ENCODE measurements around the gene TRIP10. TPM values are rescaled to one million over a fixed set of nuclear protein-coding genes. Genes with fewer than 3 reads are reported as not detected.

TRIP10 gene
- total and polyA plus RNA-seq, 10 of the 15 experiments (the other 5 are each of a cell fraction or from before 2014, with no cell fraction given) = 0.79 to 54.5 (median 32.5) TPM

GRCh38 chr19:6750062-6750461, 10.6 kb downstream of the TRIP10 start:
- ChIA-PET POLR2A (interaction anchor here (1.3 kb wide), 1 partner anchor 22 kb away, joined by 3 read pairs; the partner anchor contains the start of gene VAV1), CTCF (interaction anchor here (0.6 kb wide), 1 partner anchor 233 kb away, joined by 3 read pairs; no protein-coding TSS in a partner anchor), SMC1A (ENCODE audit: uncharacterized antibody, unreplicated experiment) (no interaction called here), RAD21 (ENCODE audit: unreplicated experiment) (interaction anchor here (1.3 kb wide), 1 partner anchor 12 kb away, joined by 3 read pairs; no protein-coding TSS in a partner anchor)
- WGBS (ENCODE audit: insufficient coverage, insufficient replicate concordance, low lambda C conversion rate, missing lambda C conversion rate) = 76% methylated on average over 20 of the region's 20 CpGs
- Histone ChIP-seq H3K9me3 (replicated peaks; ENCODE audit: control insufficient read depth, insufficient read depth, low read length) (no peaks in the 10 kb centered on the region), H4K20me1 (ENCODE audit: control insufficient read depth, insufficient read depth) (no peaks in the 10 kb centered on the region), H3K36me3 (ENCODE audit: control insufficient read depth in 2 of 2, insufficient read depth in 2 of 2, low read length in 1 of 2) (peaks cover 11 to 15% of the 10 kb centered on the region in 2 experiments), H2AFZ (ENCODE audit: control insufficient read depth, low read depth, low read length) (no peak overlapping the region), H3K27me3 (replicated peaks in 1 of 2; ENCODE audit: control insufficient read depth in 2 of 2, insufficient read depth in 2 of 2, low read length in 1 of 2) (no peaks in the 10 kb centered on the region), H3K4me2 (ENCODE audit: control insufficient read depth, insufficient read depth) (no peak overlapping the region), H3K79me2 (ENCODE audit: control insufficient read depth, insufficient read depth, low read length) (no peaks in the 10 kb centered on the region; the same call in 1 of the 2 replicates), H3K4me1 (ENCODE audit: control insufficient read depth, insufficient read depth, low read length) (peaks cover 13% of the 10 kb centered on the region), H3K4me3 (no peak overlapping the region), H3K9ac (ENCODE audit: control insufficient read depth, insufficient read depth, low read length) (no peak overlapping the region), H3K27ac (ENCODE audit: control insufficient read depth, insufficient read depth) (no peak overlapping the region)
- no peak for DNase-seq (ENCODE audit: low read depth, low spot score)
- intact Hi-C loops (cut with micrococcal nuclease; ENCODE audit: unreplicated experiment) = loop anchor here (5.0 kb wide), 2 partner anchors 112 to 118 kb away; no protein-coding TSS in a partner anchor
- TF ChIP-seq PBX3 (IDR thresholded peaks at IDR 0.05; ENCODE audit: insufficient replicate concordance, low read depth, low read length) (no peak), BHLHE40 (IDR thresholded peaks at IDR 0.05; ENCODE audit: borderline replicate concordance in 1 of 2, low read depth in 2 of 2, low read length in 1 of 2) (no peak), SP1 (IDR thresholded peaks at IDR 0.05; ENCODE audit: low read depth, low read length) (no peak), GABPA (IDR thresholded peaks at IDR 0.05; ENCODE audit: low read depth) (no peak), SMARCA5 (IDR thresholded peaks at IDR 0.05) (no peak), SUZ12 (IDR thresholded peaks at IDR 0.05; ENCODE audit: unreplicated experiment) (no peak), YY1 (IDR thresholded peaks at IDR 0.05; ENCODE audit: low read depth, low read length) (no peak), POLR2A (IDR thresholded peaks at IDR 0.05; ENCODE audit: low read depth, low read length) (no peak), NR2C2 (IDR thresholded peaks at IDR 0.05; ENCODE audit: borderline replicate concordance, control insufficient read depth, insufficient read length, low read depth) (no peak)
- TF ChIP-seq, protein P1, sequence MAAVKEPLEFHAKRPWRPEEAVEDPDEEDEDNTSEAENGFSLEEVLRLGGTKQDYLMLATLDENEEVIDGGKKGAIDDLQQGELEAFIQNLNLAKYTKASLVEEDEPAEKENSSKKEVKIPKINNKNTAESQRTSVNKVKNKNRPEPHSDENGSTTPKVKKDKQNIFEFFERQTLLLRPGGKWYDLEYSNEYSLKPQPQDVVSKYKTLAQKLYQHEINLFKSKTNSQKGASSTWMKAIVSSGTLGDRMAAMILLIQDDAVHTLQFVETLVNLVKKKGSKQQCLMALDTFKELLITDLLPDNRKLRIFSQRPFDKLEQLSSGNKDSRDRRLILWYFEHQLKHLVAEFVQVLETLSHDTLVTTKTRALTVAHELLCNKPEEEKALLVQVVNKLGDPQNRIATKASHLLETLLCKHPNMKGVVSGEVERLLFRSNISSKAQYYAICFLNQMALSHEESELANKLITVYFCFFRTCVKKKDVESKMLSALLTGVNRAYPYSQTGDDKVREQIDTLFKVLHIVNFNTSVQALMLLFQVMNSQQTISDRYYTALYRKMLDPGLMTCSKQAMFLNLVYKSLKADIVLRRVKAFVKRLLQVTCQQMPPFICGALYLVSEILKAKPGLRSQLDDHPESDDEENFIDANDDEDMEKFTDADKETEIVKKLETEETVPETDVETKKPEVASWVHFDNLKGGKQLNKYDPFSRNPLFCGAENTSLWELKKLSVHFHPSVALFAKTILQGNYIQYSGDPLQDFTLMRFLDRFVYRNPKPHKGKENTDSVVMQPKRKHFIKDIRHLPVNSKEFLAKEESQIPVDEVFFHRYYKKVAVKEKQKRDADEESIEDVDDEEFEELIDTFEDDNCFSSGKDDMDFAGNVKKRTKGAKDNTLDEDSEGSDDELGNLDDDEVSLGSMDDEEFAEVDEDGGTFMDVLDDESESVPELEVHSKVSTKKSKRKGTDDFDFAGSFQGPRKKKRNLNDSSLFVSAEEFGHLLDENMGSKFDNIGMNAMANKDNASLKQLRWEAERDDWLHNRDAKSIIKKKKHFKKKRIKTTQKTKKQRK (IDR thresholded peaks at IDR 0.05; ENCODE audit: low read depth, low read length) = no peak
- TF ChIP-seq, protein P2, sequence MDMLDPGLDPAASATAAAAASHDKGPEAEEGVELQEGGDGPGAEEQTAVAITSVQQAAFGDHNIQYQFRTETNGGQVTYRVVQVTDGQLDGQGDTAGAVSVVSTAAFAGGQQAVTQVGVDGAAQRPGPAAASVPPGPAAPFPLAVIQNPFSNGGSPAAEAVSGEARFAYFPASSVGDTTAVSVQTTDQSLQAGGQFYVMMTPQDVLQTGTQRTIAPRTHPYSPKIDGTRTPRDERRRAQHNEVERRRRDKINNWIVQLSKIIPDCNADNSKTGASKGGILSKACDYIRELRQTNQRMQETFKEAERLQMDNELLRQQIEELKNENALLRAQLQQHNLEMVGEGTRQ (IDR thresholded peaks at IDR 0.05; ENCODE audit: borderline replicate concordance, low read depth, low read length) = no peak
- no peak for FAIRE-seq
- ATAC-seq = no peak
- BruUV-seq (replicated peaks) = no TSS peak
- in situ Hi-C loops (cut with MboI) = no loop called here

Measured in GM12878 (cell line).